NT2/D1 (cell line): ENCODE data around the gene RPS18.

Experiments used
- SUZ12 ChIP-seq: IDR thresholded peaks from 2 replicates; pipeline ENCODE4 v1.6.1; 2011; ENCODE audit not compliant: insufficient read length, insufficient read depth; ENCODE audit errors: extremely low read depth
- YY1 ChIP-seq: IDR thresholded peaks from 2 replicates; pipeline ENCODE4 v1.6.1; 2011; ENCODE audit not compliant: insufficient read length, insufficient read depth
- ZNF274 ChIP-seq: IDR thresholded peaks from 2 replicates; pipeline ENCODE4 v1.6.1; 2011; ENCODE audit warnings: mild to moderate bottlenecking, low read depth, low read length

DNA sequence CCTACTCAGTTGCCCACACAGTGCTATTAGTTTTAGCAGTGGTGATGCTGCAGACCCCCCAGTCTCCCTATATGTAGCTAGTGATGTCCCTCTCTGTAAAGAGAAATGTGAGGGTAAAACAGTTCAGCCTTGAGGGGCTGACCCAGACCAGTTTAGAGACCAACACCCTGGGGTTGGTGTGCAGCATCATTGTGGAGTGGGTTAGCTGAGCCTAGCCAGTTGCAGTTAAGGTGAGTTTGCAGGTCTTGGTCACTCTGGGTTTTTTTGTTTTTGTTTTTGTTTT is 4.6 kb downstream of the RPS18 start:
- TF ChIP-seq ZNF274: no peak
- no peak for TF ChIP-seq YY1
- TF ChIP-seq SUZ12: no peak
